Activated naive CD4-positive, alpha-beta T cell treated with Interleukin-2 at 50 U/mL for 16 hours (primary cell): ENCODE measurements around the gene FOXD4L3.
"Not testable (repeated sequence)": the region's sequence is repeated elsewhere in the genome, so short reads cannot be mapped to it uniquely, and the experiment has no call there.

ENCODE experiments used
- DNase-seq: peaks from one replicate; pipeline ENCODE4 v3.0.0-alpha.2; 2020

FOXD4L3 gene

DNA sequence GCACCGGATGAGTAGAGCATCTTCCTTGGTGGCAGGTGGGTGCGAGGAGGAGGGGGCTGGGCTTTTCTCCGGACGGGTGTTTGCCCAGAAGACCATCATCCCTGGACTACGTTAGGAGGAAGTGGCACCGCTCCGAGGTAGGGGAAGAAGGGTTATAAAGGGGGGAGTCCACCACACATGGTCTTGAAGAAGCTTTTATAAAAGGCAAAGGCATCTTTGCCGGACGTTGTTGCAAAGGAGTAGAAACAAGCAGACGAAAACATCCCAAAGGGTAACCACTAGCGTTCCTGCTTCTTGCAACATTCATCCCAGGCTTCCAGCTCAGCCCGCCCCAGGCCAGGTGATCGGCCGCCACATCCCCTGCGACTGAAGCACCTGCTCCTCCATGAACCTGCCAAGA is at the start of gene FOXD4L3:
Gene FOXD4L3, plus strand, starts transcription at position 301 of the 400 bp plus-strand sequence. Its CDS starts 85 bp downstream, at position 386.
- DNase-seq, result not testable (repeated sequence)

DNA sequence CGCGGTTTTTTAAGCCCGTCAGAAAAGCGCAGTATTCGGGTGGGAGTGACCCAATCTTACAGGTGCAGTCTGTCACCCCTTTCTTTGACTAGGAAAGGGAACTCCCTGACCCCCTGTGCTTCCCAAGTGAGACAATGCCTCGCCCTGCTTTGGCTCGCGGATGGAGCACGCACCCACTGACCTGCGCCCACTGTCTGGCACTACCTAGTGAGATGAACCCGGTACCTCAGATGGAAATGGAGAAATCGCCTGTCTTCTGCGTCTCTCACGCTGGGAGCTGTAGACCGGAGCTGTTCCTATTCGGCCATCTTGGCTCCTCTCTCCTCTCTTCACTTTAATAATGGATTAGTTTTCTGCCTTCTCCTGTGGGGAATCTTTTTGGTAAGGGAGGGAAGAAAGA is 21.6 kb upstream of the FOXD4L3 start:
- not testable (repeated sequence) for DNase-seq

DNA sequence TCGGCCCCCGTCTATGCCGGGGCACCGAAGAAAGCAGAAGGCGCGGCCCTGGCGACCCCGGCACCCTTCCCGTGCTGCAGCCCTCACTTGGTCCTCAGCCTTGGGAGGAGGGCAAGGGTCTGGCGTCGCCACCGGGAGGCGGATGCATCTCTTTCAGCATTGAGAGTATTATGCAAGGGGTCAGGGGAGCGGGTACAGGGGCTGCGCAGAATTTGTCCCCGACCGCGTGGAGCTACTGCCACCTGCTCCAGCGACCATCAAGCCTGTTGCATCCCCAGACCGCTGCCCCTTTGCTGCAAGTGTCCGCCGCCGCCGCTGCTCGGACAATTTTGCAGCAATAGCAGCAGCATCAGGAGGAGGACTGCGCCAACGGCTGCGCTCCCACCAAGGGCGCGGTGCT is 1.1 kb downstream of the FOXD4L3 start:
- DNase-seq, result not testable (repeated sequence)

DNA sequence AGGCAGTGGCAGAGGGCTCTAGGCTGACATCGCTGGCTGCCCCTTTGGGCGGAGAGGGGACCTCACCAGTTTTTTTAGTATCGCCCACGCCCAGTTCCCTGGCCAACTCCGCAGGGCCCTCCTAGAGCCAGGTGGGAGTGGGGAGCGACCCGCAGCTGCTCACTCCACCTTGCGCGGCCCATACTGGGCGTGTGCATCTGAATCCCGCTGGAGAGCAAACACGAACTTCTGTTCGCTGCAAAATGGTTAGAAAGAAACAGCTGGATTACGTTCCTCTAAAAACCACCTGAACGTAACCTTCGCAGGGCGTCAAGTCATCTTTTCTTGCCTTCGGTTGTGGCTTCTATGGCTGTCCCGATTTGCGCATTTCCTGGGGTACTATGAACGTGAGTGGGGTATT is 1.5 kb downstream of the FOXD4L3 start:
- not testable (repeated sequence) for DNase-seq

DNA sequence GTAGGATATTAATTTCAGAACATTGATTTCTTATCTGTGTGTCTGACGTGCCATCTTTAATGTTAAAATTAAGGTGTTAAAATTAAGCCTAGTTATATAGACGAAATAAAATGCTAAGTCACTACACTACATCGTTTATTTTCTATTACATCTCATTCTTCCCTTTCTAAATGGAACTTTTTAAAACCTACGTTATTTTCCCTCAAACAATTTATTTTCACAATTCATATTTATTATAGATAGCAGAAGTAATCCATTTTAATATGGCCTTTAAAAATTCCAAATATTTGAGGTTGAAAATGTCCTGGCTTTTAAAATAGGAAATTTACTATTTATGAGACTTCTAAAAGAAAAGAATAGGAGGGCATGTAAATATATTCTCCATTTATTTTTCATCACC is 2.1 kb downstream of the FOXD4L3 start:
- DNase-seq, result not testable (repeated sequence)

DNA sequence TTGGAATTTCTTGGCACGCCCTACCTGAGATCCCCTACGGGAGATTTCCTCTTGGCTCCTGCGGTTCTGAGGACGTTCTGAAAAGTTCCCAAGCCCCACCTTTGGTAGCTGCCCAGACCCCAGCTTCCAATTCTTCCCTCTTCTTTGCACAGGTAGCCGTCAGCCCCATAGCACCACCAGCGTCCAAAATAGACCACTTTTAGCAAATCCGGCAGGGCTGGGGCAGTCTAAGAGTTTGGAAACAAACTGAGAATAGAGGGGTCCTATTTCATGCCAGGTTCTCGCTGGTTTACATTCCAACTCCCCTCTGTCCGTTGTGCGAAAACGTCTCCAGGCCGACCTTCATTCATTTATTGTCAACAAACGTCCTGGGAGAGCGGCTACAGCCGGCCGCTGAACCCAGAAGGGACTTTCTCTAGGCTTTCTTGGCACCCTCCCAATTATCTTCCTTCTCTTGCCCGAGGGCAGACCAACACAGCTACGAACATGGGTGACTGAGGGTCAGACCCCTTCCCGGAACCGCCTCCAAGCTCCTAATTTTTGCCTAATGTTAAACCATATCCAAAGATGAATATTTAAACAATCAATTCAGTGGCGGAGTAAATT is 3.1 kb downstream of the FOXD4L3 start:
- DNase-seq, result not testable (repeated sequence)

DNA sequence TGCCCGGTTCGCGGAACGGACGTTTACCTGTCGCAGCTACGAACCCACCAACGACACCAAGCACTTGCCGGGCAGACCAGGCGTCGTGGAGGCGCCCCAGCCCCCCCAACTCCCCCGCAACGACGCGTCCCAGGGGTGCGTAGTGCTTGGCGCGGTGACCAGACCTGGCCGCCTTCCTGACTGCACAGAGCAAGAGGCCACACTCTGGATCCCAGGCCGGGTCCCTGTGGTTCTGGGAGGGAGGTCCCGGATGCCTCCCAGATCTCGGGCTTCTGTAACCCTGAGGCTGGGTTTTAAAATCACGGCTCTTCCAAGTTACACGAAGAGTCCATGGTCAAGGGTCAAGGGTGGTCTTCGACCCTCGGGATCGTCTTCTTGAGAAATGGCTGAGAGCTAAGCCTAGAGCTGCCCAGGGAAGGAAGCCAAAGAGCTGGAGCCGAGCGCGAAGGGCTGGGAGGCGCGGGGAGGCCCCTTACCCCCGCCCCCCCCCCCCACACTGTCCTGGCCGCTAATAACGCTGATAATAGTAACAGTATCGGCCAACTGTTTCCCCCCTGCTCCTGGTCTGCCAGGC is 3.8 kb downstream of the FOXD4L3 start:
- DNase-seq, result not testable (repeated sequence)

DNA sequence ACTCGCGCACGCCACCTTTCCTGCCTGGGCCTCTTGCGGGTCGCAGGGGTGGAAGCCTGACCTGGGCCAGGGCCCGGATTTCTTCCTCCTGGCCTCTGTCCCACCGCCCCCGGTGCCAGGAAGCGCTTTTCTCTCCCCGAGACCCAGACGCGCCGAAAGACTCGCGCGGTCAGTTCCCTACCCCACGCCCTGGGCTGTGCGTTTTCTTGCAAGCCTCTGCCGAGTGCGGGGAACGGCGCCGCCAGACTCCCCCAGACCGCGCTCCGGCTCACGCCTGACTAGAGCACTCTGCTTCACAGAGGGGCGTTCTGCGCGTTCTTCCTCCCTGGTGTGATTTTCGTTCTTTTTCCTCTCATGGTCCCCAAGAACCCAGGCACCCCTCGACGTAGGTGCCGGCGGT is 4.5 kb downstream of the FOXD4L3 start:
- DNase-seq, result not testable (repeated sequence)

DNA sequence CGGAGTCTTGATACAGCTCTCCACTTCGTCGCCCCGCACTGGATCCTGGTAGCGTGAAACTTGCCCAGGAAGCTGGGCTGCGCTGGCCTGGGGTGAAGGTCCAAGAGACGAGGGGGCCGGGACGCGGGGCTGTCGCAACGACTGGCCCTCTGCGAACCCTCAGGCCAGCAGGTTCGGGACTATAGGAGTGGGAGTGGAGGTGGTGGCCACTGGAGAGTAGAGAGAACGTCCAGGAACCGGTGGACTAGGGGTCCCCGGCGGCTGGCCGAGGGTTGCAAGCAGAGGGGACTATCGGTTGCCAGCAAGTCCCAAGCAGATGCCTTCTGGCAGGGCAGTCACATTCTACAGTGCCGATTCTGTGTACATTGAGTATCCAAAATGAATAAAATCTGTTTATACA is 5.0 kb downstream of the FOXD4L3 start:
- DNase-seq, result not testable (repeated sequence)

DNA sequence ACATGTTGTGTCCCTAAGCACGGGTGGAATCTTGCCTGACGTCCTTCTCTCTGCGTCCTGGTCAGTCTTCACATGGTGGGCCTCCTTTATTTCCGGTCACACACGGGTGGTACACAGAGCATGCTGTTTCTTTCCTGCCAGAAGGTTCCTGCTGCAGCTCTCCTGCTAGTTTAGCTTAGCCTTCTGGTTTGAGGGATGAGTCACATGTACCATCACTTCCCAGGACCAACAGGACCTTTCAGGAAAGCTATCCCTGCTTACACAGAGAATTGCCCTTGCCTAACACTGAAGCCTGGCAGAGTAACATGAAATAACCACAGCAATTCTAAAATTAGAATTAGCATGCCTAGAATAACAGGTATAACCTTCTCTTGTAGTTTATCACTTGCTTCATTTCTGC is 8.5 kb downstream of the FOXD4L3 start:
- not testable (repeated sequence) for DNase-seq

DNA sequence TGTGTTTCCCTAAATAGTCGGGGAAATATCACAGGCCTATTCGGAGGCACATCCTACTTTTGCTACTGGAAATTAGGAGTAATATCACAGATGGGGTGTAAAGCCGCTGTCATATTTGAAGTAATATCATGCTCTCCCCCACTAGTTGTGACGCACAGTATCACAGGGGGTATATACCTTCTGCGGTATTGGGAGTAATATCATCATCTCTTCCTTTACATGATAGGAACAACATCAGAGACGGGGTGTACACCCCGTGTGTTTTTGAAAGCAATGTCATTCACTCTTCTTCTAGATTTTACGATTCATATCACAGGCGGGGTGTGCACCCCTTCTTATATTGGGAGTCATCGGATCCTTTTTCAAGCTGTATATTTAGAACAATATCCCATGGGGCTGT is 15.5 kb downstream of the FOXD4L3 start:
- DNase-seq, result not testable (repeated sequence)

DNA sequence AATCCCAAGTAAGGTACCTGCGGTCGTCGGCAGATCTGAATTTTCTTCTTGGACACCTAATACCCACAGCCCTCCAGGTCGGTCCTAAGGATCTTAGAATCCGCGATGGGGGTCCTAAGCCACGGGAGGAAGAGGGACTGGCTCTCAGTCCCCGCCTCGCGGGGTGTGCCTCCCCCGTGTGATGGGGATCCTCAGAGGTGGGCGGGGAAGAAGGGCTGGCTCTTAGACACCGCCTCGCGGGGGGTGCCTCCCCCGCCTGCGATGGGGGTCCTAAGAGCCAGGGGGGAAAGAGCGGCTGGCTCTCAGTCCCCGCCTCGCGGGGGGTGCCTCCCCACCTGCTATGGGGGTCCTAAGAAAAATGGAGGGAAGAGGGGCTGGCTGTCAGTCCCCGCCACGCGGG is 21.1 kb downstream of the FOXD4L3 start:
- not testable (repeated sequence) for DNase-seq

DNA sequence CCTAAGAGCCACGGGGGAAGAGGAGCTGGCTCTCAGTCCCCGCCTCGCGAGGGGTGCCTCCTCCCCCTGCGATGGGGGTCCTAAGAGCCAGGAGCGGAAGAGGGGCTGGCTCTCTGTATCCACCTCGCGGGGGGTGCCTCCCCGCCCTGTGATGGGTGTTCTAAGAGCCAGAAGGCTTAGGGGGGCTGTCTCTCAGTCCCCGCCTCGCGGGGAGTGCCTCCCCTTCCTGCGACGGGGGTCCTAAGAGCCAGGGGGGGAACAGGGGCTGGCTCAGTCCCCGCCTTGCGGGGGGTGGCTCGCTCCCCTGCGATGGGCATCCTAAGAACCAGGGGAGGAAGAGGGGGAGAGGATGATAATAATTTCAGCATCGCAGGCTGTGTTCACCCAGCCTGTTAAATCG is 21.9 kb downstream of the FOXD4L3 start:
- not testable (repeated sequence) for DNase-seq

DNA sequence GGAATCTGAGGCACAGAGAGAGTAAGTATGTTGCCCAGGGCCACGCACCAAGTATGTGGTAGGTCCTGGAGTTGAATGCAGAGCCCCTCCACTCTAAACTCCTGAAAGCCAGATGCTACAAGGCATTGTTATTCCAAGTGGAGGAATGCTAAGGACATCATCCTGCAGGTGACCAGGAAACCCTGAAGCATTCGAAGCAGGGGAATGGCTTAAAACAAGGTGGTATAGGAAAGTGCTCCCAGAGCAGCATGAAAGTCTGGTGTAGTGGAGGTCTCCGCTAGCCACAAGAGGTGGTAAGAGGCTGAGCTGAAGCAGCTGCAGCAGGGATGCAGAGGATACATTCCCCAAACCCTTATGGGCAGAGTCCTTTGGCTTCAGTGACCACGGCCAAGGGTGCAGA is 26.4 kb downstream of the FOXD4L3 start:
- DNase-seq, result not testable (repeated sequence)

DNA sequence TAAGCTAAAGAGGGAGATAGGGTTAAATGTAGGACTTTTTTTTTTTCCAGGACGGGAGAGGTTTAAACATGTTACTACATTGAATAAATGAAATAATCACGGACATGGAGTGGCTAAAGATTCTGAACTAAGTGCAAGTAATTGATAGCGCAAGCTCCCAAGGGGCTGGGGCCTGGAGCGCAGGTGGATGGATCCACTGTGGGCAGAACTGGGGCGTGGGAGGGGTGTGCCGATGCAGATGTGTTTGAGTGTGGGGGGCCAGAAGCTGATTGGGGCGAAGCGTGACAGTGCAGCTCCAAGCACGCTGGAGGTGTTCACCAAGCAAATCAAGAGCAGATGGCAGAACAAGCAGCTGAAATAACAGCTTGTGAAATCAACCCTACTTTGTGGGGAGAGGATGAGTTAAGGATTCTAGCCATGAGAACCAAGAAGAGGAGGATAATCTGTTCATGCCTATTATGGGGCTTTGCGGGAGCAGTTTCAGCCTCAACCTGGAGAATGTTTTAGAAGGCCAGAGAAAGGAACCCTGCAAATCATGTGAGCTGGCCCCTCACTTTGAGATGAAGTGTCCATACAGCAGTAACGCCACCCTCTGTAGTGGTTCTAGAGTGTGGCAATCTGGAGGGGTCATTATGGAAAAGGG is 28.0 kb downstream of the FOXD4L3 start:
- not testable (repeated sequence) for DNase-seq

DNA sequence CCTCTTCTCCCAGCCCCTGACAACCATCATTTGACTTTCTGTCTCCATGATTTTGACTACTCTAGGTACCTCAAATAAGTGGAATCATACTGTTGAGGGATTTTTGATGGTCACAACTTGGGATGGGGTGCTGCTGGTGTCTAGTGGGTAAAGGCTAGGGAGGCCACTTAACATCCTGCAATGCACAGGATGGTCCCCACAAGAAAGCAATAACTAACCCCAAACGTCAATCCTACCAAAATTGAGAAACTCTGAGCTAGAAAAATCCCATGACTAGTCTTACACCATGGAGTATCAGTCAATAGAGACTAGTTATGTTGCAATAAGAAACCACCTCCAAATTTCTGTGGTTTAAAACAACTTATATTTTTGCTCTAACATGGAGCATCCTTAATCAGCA is 29.5 kb downstream of the FOXD4L3 start:
- DNase-seq, result not testable (repeated sequence)

DNA sequence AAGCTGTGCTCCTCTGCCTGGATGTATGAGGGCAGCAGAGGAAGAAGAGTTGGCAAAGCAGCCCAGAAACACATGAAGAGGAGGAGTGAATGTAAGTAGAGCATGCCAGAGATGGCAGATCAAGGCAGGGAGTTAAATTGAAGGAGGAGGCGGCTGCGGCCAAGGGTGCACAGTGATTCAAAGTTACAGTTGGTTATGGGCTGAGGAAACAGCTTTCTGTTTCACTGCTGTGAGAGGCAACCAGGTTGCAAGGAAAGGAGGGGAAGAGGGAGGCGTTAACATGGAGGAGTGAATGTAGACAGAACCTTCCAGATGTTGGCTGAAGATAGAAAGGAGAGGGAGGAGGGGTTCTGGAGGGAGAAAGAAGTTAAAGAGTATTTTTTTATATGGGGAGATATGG is 33.3 kb downstream of the FOXD4L3 start:
- DNase-seq, result not testable (repeated sequence)

DNA sequence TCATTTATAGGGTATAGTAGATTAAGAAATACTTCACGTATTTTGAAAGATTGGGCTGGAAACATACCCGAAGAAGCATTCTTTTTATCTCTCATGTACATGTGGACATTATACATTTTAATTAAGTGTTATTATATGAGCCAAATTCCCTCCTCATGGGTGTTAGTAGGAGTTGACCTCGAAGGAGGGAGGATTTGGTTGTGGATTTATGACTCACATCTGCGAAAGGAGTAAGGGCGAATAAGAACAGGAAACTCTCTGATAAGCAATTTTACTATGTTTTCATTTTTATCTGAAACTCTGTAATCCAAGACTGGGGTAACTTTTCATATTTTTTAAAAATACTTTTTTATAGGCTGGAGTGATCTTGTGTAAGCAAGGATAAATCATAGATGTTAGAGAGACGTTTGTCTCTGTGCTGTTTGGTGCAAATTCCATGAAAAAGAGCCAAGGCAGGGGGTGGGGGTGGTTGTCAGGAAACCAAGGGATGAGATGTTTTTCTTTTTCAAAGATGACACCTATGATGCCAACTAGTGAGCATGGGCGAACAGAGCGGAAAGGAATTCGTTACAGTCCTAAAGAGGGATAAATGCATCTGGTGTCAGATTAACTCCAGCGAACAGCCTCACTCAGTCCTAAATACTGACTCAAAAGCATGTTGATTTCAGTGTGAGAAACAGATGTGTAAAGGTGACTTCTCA is 34.1 kb downstream of the FOXD4L3 start:
- DNase-seq, result not testable (repeated sequence)

DNA sequence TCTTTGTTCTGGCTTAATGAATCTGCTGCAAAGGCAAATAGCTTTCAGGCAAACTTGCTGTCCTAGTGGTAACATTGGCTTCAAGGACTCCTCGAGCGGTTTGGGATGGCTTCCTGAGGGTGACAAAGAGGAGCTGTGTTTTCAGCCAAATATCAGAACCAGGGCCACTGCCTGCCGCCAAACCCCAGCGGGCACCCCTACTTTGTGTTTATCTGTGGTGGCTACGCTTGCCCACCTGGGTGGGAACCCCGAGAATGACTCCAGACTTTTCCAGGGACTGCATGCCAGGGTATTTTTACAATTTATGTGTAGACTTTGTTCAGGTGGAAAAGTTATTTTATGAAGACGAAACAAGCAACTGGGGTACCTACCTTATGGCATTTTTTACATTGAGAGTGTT is 35.3 kb downstream of the FOXD4L3 start:
- not testable (repeated sequence) for DNase-seq

DNA sequence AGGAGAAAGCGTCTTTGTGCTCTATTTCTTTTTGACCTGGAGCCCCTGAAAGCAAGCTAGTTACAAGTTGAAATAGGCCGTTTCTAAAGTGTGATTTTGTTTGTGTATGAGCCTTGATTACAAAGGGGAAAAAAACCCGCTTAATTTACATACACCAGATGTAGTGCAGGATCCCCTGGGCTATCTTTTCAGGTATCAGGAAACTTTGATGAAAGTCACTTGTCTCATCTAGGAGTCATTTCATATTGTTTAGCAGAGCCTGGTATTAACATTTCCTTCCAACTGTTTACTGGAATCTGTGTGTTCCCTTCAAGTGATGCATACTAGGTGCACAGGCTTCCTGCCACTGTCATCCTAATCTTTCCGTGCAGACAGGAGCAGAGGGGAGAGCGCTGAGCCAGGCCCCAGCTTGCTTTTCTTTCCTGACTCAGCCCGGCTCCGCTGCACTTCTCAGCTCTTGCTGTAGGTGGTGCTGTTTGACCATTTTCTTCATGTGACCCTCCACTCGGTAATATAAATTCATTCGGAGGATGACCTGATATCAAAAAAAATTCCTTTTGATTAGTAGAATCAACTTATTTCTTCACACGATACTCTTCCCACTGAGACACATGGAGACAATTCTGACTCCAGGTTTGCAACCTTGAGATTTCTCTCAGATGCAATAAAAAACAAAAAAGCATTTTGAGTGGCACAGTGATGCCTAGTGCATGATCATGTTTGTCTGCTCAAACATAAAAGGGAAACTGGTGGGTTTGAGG is 39.8 kb downstream of the FOXD4L3 start:
- not testable (repeated sequence) for DNase-seq

DNA sequence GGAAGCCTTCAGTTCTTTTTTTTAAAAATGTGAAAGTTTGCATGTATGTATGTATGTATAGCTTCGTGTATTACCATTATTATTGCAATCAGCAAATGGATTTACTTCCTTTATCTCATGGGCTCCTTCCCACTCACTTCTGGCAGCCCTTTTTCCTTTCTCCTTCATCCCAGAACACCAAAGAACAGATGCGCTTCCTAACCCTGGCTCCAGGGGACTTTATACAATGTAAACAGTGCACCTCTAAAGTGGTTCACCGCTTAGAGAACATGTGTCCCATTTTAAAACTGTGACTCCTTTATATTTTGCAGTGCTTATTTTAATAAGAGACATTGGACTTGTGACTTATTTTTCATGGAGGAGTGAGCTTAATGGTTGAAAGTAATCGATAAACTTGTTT is 40.6 kb downstream of the FOXD4L3 start:
- not testable (repeated sequence) for DNase-seq

DNA sequence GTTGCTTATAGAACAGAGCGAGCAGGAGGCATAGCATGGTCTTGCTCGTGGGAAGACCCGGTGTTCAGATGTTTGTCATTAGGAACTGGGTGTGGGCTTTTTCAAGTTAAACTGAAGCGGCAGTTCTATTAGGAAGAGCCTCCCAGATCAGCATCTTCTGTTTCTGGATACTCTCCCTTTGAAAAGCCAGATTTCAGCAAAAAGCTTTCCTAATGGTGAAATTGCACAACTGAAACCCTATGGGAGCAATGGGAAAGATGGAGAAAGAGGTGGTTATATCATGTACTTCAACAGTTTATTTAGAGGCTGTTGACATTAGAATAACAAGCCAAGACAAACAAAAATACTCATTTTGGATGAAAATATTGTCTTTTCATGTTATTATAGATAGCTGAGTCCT is 41.3 kb downstream of the FOXD4L3 start:
- not testable (repeated sequence) for DNase-seq

DNA sequence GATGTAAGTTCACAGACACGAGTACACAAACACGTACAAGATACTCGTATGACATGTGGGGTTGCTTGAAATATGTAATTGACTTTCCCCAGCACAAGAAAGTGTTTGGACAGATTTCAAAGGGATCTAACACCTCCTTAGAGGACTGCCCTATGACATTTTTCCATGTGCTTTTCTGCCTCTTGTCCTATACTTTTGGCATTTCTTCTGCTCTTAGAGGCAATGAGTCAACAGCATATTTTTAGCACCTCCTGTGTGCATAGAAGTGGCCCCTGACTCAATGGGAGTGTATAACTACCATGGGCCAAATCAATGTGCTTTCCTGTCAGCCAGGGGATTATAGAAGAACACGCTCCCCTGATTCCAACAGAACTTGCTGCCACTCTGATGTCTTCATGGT is 49.0 kb downstream of the FOXD4L3 start:
- DNase-seq, result not testable (repeated sequence)
